HPDE6-E6E7 (cell line): ENCODE results near the gene SYNGR3.

Experiments
- DNase-seq: peaks from one replicate; pipeline ENCODE4 v3.0.0; 2011; ENCODE audit warnings: missing footprints; ENCODE audit errors: extremely low spot score

The SYNGR3 gene

GRCh38 chr16:2042171-2042985 is 52.6 kb downstream of the SYNGR3 start:
- no peak for DNase-seq

DNA sequence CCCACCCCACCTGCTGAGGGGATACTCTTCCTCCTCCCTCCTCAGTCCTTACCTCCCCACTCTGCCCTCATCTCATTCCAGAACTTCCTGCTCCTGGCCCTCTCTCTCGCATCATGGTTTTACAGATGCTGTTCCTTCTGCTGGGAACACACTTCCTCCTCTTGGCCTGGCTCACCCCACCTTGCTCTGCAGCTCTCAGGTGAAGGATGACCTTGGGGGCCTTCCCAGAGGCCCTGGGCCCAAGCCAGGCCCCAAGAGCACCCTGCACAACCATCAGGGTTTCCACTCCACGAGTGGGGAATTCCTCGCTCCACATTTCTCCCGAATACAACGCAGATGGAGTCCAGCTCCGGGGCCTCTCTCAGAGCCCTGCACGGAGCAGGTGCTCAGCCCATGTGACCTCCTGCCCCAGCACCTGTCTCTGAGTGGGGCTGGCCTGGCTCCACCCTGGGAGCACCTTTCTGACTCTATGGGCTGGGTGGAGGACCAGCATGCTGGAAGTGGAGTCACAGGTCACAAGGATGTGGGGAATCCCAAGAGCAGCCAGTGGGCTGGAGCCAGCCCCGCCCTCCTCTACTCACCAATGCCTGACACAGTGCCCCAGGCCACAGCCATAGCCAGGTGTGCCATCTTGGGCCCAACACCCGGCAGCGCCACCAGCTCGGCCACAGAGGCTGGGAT is 53.4 kb downstream of the SYNGR3 start:
- no peak for DNase-seq
